NCI-H82 treated with DMSO at 0.1 percent for 48 hours (cell line): ENCODE measurements around the gene NUDT14.

Experiments
- DNase-seq: peaks from one replicate; lab custom pipeline; 2025; ENCODE audit not compliant: unreplicated experiment; lab: John Stamatoyannopoulos, UW

NUDT14 gene

DNA sequence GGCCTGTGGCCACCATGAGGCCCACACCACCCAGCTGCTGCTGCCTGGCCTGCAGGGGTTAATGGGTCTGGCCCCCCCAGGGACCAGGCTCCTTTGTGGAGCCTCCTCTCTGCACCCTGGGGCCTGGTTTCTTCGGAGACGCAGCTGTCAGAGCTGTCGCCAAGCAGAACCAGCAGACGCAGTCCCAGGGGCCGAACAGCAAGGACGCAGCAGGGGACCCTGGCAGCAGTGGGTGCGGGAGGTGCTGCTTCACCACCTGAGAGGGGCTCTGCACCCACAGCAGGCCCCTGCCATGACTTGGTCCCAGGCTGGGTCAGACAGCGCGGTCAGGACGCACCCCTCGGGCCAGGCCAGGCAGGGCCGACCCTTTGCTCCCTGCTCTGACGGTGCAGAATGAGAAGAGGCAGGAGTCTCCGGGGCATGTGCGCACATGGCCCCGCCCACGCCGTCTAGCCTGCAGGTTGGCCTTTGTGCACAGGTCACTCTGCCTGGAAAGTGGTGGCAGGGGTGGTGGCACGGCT is 43.0 kb downstream of the NUDT14 start:
- DNase-seq, result no peak

DNA sequence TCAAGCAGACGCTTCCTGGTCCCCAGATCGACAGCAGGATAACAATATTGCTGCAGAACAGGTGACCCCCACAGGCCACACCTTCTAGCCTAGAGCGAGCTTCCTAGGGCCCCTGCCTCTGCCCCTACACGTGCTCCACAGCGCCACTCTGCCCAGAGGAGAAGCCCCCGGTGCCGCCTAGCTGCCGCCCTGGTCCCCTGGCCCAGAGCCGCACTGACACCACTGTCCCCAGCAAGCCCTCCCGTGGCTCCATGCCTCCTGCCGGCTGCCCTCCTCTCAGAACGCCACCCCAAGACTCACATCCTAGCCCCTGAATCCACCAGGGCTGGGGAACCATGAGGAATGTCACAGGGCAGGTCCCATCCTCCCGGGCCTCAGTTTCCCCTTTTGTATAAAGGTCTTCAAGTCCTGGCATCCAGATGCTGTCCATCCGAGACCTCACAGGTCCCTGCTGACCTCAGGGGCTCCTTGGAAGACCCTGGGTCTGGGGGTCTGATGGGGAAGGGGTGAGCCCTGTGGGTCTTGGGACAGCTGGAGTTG is 43.6 kb downstream of the NUDT14 start:
- no peak for DNase-seq

DNA sequence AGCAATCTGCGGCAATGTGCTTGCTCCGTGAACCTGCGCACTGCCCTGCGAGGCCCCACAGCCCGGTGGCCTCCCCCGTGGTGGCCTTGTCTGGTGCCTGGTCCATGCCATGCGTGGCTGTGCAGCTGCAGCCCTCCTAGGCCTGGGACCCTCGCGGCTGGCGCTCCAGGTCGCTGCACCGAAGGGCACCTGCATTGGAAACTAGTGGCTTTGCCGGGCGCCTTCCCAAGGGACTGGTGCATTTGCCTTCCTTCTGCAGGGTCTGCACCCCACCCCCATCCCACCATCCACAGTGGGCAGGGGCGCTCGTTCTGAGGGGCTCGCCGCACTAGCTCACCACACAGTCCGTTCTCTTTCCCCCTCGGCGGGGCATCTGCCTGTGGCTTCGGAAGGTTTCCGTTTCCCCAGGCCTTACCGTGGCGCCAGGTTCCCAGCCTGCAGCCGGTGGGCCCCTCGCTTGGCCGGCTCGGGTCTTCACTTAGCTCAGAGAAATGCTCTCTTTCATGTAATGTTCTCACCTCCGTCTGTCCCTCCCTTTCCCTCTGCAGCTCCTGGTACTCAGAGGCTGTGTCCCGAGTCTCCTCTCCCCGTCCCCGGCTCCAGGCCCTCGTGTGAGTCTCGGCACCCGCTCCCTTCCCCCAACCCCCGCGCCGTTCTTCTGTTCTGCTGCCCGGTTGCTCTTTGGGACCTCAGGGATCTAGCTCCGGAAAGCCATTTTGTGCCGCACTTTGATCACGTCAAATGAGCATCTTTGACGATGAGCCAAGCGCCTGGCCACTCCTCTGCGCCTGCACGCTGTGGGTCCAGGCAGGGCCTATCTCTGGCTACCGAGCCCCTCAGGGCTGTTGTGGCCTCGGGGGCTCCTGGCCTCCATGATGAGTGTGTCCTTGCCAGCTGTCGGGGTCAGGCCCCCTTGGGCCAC is 44.5 kb downstream of the NUDT14 start:
- DNase-seq, result no peak

DNA sequence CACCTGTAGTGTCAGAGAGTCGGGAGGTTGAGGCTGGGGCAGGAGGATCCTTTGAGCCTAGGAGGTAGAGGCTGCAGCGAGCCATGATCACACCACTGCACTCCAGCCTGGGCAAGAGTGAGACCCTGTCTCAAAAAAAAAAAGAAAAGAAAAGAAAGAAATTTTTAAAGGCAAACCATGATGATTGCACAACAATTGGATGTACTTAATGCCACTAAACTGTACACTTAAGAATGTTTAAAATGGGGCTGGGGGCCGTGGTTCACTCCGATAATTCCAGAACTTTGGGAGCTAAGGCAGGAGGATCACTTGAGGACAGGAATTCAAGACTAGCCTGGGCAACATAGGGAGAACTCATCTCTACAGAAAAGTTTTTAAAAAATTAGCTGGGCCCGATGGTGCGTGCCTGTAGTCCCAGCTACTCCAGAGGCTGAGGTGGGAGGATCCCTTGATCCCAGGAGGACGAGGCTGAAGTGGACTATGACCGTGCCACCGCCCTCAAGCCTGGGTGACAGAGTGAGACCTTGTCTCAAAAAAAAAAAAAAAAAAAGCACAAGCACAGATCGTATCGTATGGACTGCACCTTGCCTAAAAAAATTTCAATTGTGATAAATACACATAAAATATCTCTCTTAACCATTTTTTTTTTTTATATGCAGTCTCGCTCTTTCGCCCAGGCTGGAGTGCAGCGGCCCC is 45.3 kb downstream of the NUDT14 start:
- no peak for DNase-seq

DNA sequence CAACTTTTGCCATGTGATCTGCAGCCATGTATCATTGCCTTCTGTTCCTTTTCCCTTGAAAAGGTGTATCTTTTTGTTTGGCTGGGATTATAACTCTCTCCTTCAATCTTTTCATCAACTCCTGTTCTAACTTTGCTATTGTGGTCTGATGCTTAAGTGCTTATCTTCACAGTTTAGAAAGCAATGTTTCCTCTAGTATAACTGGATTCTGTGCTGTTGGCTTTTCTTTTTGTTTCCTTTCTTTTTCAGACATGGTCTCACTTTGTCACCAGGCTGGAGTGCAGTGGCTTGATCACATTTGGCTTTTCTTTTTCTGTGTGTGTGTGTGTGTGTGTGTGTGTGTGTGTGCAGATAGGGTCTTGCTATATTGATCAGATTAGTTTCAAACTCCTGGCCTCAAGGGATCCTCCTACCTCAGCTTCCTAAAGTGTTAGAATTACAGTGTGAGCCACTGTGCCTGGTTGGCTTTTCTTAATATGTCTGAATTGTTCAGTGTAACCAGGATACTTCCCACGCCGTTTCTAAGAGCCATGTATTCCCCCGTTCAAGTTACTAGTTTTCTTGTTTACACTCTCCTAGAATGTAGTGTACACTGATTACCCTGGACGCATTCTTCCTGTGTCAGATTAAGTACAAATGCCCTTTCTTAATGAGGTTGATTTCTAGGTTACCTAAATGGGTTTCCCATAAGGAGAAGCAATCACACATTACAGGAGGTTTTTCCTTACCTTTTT is 48.0 kb downstream of the NUDT14 start:
- no peak for DNase-seq

DNA sequence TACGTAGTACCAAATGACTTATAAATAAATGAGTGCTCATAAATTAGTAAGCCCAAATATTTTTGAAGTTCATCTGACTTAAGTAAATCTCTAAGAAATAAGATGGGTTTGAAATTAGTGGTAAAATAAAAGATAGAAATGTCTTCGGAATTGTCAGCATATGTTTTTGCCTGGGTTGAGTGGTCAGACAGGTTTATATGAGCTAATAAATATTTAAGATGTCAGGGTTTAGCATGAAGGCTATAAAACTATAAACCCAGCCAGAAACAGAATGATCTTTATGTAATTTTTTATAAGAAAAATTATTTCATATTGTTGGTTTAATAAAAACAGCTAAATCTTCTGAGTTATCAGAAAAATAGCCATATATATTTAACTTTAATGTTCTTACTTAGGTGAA is 49.9 kb downstream of the NUDT14 start:
- no peak for DNase-seq

DNA sequence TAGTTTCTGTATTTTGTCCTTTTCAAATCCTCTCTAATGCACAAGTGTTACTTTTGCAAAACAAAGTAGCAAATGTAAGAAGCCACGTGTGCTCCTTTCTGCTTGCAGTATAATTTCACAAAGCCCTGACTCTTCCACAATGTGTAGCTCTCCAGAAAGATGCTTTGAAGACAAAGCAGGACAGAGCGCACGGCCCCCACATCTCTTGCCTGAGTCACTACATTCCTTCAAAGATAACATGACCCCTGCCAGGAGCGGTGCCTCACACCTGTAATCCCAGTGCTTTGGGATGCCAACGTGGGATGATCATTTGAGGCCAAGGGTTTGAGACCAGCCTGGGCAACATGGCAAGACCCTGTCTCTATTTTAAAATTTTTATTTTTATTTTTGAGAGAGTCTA is 53.1 kb downstream of the NUDT14 start:
- no peak for DNase-seq

DNA sequence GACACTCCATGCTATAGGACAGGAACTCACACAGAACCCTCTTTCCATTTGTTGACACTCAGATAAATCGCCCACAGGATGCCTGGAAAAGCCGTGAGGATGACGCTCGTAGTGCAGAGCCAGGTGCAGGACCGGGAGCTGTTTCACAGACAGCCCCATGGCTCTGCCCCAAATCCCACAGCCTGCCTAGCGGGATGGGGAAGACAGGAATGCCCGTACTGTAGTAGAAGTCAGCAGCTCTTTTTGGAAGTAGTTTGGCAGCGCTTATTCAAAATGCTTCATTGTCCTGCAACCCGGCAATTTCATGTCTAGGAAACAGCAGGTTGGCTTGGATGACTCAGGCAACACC is 54.2 kb downstream of the NUDT14 start:
- DNase-seq, result no peak

DNA sequence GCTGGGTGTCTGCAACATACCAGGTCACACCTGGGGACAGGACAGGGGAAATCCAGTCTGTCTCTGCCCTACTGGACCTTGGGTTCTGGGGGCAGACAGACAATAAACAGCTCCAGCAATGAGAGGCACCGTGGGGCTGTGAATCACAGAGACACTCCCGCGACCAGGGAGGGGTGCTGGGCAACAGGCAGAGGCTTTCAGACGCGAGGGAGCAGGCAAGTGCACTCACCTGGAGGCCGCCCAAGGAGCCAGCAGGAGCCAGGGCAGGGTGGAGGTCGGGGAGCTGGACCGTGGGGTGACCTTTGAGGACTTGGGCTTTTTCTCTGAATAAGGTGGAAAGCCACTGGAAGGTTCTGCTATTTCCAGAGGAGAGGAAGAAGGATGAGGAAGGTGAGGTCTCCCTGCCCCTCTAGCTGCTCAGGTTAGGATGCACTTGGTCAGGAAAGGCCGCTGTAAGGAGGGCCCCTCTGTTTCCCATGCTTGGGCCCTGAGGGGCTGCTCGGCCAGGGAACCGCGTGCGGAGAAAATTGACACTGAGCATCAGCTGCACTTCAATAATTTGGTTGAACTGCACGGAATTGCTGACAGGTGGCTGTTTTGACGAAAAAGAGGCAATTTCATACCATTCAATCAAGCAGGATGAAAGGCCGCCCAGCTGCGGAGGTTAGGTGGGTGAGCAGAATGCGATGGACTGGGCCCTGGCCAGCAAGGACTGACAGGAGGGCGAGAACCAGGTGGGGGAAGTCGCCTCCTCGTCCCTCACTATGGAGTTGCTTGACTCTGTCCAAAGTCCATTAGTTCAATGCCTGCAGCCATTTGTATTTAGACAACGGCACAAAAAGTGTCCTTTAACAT is 54.8 kb downstream of the NUDT14 start:
- DNase-seq, result no peak

DNA sequence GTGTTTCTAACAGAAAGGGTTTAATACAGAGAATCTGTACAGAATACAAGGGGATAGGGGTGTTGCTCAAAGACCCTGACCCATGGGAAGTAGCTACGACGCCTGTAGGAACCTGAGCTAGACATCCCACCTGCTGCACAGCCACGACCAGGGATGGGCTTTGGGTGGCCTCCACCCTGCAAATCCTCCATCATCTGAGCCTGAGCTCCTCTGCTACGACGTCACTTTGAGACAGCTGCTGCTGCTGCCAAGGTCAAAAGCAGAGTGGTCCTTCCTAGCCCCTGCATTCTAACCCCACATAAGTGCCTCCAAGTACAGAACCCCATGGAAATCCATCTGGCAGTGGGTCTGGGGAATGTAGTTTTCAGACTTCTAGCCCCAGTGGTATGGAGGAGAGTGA is 56.3 kb downstream of the NUDT14 start:
- DNase-seq, result no peak

DNA sequence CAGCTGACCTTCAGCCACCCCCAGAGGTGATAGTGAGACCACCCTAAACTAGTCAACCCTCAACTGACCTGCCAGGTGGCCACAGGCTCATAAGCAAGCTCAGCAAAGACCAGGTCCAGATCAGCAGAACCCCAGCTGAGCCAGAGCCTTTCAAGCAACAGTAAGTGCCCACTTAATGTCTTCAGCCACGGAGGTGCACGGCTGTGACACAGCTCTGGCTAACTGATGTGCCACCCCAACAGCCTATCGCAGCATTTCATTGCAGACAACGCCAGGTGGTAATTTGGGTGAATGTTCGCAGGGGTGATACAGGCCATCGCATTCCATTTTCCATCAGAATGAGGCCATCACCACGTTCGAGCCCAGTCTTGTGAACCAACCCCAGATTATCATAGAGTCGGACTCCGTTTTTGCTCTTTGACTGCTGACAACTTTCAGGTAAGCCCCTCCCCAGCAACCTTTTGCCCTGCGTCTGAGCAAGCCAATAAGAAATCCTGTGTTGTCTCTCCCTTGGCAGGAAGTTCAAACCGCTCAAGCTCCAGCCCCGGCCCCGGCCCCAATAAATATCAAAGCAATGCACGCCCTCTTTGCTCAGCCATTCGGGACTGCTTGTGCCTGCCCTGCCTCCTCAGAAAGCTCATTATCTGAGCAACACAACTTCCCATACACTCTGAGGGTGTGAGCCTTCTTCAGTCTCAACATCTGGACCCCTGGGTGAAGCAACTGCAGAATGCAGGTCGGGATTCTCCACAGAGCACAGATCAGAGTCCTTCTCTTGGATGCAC is 56.9 kb downstream of the NUDT14 start:
- DNase-seq, result no peak

DNA sequence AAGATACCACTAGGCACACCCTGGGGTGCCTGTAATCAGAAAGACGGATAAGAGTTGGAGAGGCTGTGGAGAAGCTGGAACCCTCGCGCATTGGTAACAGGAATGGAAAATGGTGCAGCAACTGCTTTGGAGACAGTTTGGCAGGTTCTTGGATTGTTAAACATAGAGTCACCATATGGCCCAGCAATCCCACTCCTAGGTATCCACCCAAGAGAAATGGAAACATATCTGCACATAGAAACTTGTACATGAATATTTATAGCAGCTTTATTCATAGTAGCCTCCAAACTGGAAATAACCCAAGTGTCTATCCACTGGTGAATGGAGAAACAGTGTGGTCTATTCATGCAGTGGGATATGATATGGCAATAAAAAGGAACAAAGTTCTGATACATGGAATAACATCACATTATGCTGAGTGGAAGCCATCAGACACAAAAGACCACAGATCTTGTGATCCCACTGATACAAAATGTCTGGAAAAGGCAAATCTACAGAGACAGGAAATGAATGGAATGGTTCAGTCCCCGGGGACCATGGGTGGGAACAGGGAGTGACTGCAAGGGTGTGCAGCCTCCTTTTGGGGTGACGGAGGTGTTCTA is 57.9 kb downstream of the NUDT14 start:
- no peak for DNase-seq
